ENCODE results near the gene SPRING1. TPM values are rescaled to one million over a fixed set of nuclear protein-coding genes. Genes with fewer than 3 reads are reported as not detected.

SPRING1 gene
- total RNA-seq, 1 donor from 2014 or later = 9.1 TPM

- peak in 1 of 2 donors; percentile 55 for TF ChIP-seq POLR2AphosphoS5 (IDR thresholded peaks at IDR 0.05; ENCODE audit: insufficient read depth in 1 of 2, low read depth in 1 of 2)
- TF ChIP-seq POLR2A (IDR thresholded peaks at IDR 0.05) = no peak
- TF ChIP-seq CTCF (IDR thresholded peaks at IDR 0.05) = no peak
- peaks cover 17% of the 10 kb centered on the region for H3K4me1 ChIP-seq
- H3K27me3 ChIP-seq = no peaks in the 10 kb centered on the region
- H3K9me3 ChIP-seq = no peaks in the 10 kb centered on the region
- peak overlapping the region; percentile 1 for H3K27ac ChIP-seq
- H3K36me3 ChIP-seq = peaks cover 0 to 17% of the 10 kb centered on the region in 2 donors
- H3K4me3 ChIP-seq = no peak overlapping the region
- peak in 1 of 2 donors; percentile 93 for DNase-seq (ENCODE audit: extremely low spot score in 2 of 2)
- intact Hi-C loops (cut with DNase I) = no loop called here
Observed at GRCh38 chr12:116717466-116718437, 20.1 kb downstream of the SPRING1 start.

GRCh38 chr12:116714175-116714574 is 23.7 kb downstream of the SPRING1 start:
- no peak for DNase-seq (ENCODE audit: extremely low spot score in 2 of 2)
- H3K4me1 ChIP-seq = peaks cover 27% of the 10 kb centered on the region
- no peaks in the 10 kb centered on the region for H3K27me3 ChIP-seq
- H3K27ac ChIP-seq = no peak overlapping the region
- no peak overlapping the region for H3K4me3 ChIP-seq
- peaks cover 0 to 11% of the 10 kb centered on the region in 2 donors for H3K36me3 ChIP-seq
- intact Hi-C loops (cut with DNase I) = no loop called here
- H3K9me3 ChIP-seq = no peaks in the 10 kb centered on the region
- TF ChIP-seq POLR2AphosphoS5 (IDR thresholded peaks at IDR 0.05; ENCODE audit: insufficient read depth in 1 of 2, low read depth in 1 of 2) (no peak), CTCF (IDR thresholded peaks at IDR 0.05) (no peak), POLR2A (IDR thresholded peaks at IDR 0.05) (no peak)

GRCh38 chr12:116713527-116713926 is 24.3 kb downstream of the SPRING1 start:
- TF ChIP-seq POLR2A (IDR thresholded peaks at IDR 0.05) = no peak
- TF ChIP-seq POLR2AphosphoS5 (IDR thresholded peaks at IDR 0.05; ENCODE audit: insufficient read depth in 1 of 2, low read depth in 1 of 2) = no peak
- TF ChIP-seq CTCF (IDR thresholded peaks at IDR 0.05) = no peak
- H3K27ac ChIP-seq = no peak overlapping the region
- no peaks in the 10 kb centered on the region for H3K27me3 ChIP-seq
- no peak for DNase-seq (ENCODE audit: extremely low spot score in 2 of 2)
- intact Hi-C loops (cut with DNase I) = no loop called here
- H3K9me3 ChIP-seq = no peaks in the 10 kb centered on the region
- peaks cover 34% of the 10 kb centered on the region for H3K4me1 ChIP-seq
- no peak overlapping the region for H3K4me3 ChIP-seq
- H3K36me3 ChIP-seq = peaks cover 0 to 11% of the 10 kb centered on the region in 2 donors

GRCh38 chr12:116712458-116713303 is 25.2 kb downstream of the SPRING1 start:
- Histone ChIP-seq H3K36me3 (peaks cover 0 to 11% of the 10 kb centered on the region in 2 donors), H3K4me1 (peaks cover 37% of the 10 kb centered on the region), H3K27me3 (no peaks in the 10 kb centered on the region), H3K9me3 (no peaks in the 10 kb centered on the region), H3K4me3 (no peak overlapping the region), H3K27ac (peak overlapping the region; percentile 33)
- intact Hi-C loops (cut with DNase I) = no loop called here
- TF ChIP-seq CTCF (IDR thresholded peaks at IDR 0.05) (no peak), POLR2A (IDR thresholded peaks at IDR 0.05) (no peak), POLR2AphosphoS5 (IDR thresholded peaks at IDR 0.05; ENCODE audit: insufficient read depth in 1 of 2, low read depth in 1 of 2) (no peak)
- DNase-seq (ENCODE audit: extremely low spot score in 2 of 2) = no peak

Data from vagina (tissue), 2 donors.